A673 (cell line): ENCODE measurements around the gene RBM19.

Source experiments
- EZH2 ChIP-seq: fragments of 200-600 bp; sonication (generic); IDR thresholded peaks from 2 replicates; pipeline ENCODE4 v1.6.1; 2017; ENCODE audit warnings: borderline replicate concordance, low read depth, mild to moderate bottlenecking, mixed read lengths, antibody characterized with exemption, low read length; ENCODE audit not compliant: poor library complexity, severe bottlenecking
- TF ChIP-seq, protein P1 (sequence below): fragments of 300-800, 200-600 bp; sonication (generic); conservative IDR thresholded peaks from 2 replicates; pipeline ENCODE4 v1.5.1; 2017; ENCODE audit warnings: low read depth, mild to moderate bottlenecking, antibody characterized with exemption, low read length, moderate library complexity, mixed read lengths

DNA sequence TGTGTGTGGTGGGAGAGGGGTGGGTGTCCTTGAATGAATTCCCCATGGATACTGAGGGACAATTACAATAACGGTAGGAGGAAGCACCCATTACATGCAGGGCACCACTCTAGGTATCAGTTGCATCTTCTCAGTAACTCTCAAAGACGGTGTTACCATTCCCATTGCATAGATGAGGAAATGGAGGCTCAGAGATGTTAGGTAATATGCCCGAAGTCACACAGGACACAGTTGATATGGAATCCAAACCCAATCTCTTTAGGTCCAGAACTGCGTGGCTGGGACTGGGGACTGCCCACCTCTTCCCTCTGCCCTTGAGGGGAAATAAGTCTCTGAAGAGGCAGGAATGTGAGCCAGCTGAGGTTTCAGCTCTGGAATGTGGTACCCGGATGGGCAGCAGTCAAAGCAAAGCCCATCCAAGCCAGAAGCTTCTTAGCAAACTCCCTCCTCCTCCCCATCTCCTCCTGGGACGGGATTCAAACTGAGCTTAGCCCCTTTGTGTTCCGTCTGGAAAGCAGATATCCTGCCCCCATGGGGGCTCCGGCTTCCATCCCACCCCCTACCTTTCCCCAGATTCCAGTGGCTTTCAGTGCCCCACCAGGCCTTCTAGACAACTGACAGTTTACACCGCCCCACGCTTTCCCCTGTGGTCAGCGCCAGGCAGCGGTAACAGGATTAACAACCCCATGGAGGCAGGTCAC lies 187.5 kb downstream of the RBM19 start:
- TF ChIP-seq, protein P1, sequence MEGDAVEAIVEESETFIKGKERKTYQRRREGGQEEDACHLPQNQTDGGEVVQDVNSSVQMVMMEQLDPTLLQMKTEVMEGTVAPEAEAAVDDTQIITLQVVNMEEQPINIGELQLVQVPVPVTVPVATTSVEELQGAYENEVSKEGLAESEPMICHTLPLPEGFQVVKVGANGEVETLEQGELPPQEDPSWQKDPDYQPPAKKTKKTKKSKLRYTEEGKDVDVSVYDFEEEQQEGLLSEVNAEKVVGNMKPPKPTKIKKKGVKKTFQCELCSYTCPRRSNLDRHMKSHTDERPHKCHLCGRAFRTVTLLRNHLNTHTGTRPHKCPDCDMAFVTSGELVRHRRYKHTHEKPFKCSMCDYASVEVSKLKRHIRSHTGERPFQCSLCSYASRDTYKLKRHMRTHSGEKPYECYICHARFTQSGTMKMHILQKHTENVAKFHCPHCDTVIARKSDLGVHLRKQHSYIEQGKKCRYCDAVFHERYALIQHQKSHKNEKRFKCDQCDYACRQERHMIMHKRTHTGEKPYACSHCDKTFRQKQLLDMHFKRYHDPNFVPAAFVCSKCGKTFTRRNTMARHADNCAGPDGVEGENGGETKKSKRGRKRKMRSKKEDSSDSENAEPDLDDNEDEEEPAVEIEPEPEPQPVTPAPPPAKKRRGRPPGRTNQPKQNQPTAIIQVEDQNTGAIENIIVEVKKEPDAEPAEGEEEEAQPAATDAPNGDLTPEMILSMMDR = no peak
- no peak for TF ChIP-seq EZH2
